Activated B cell treated with CpG ODN at 0.5 μM for 24 hours (primary cell): Measurements from ENCODE around the gene PELI2. TPM values are rescaled to one million over a fixed set of nuclear protein-coding genes. Genes with fewer than 3 reads are reported as not detected.

ENCODE experiments used
- ATAC-seq: fragments of 200-7000 bp; cut with Tn5 transposase; one replicate; pipeline ENCODE4 v1.10.0; 2021; ENCODE audit warnings: low read depth, mild to moderate bottlenecking, moderate library complexity
- CTCF ChIA-PET: fragments of 350-600 bp; sonication (Branson Sonifier 250); formaldehyde crosslinking; loops from one replicate; lab custom pipeline; 2021; ENCODE audit warnings: antibody characterized with exemption; lab: Charles Lee
- POLR2A ChIA-PET: fragments of 350-600 bp; sonication (Branson Sonifier 250); formaldehyde crosslinking; loops from one replicate; lab custom pipeline; 2021; ENCODE audit warnings: antibody characterized with exemption; lab: Charles Lee
- DNase-seq: peaks from one replicate; pipeline ENCODE4 v3.0.0; 2022
- H3K27ac Mint-ChIP-seq: one replicate; pipeline ENCODE4 v1.8.0; 2020; ENCODE audit warnings: mixed read lengths
- H3K27me3 Mint-ChIP-seq: one replicate; pipeline ENCODE4 v1.8.0; 2021; ENCODE audit warnings: mixed read lengths
- H3K36me3 Mint-ChIP-seq: one replicate; pipeline ENCODE4 v1.8.0; 2021; ENCODE audit warnings: low read depth, mixed read lengths
- H3K4me1 Mint-ChIP-seq: one replicate; pipeline ENCODE4 v1.8.0; 2021; ENCODE audit warnings: mixed read lengths
- H3K4me3 Mint-ChIP-seq: one replicate; pipeline ENCODE4 v1.8.0; 2020; ENCODE audit warnings: mild to moderate bottlenecking, mixed read lengths
- H3K9me3 Mint-ChIP-seq: one replicate; pipeline ENCODE4 v1.8.0; 2020; ENCODE audit warnings: mixed read lengths
- CTCF ChIP-seq: fragments of 200-600 bp; IDR thresholded peaks from one replicate; pipeline ENCODE4 v1.8.0; 2022; ENCODE audit warnings: antibody characterized with exemption, mild to moderate bottlenecking
- intact Hi-C: fragments of 100-400 bp; cut with micrococcal nuclease; formaldehyde crosslinking; loops from one replicate; pipeline ENCODE4 v1.15.1; 2024
- total RNA-seq: library from RNA; stranded (reverse); gene quantifications from 2 replicates; pipeline ENCODE4 v1.2.3, GENCODE V29; 2022

Gene PELI2
- total RNA-seq, 1 donor from 2014 or later: 6.1 TPM

GRCh38 chr14:56340932-56341331 lies 222.7 kb downstream of the PELI2 start:
- POLR2A ChIA-PET: no interaction called here
- Mint-ChIP-seq H3K4me1 (peaks cover 11% of the 10 kb centered on the region), H3K27ac (no peak overlapping the region)

GRCh38 chr14:56341766-56342493 lies 223.7 kb downstream of the PELI2 start:
- no peak for DNase-seq
- intact Hi-C loops: loop anchor here (2.0 to 5.0 kb wide), 2 partner anchors 903 to 1130 kb away; no protein-coding TSS in a partner anchor
- POLR2A ChIA-PET: no interaction called here
- H3K27me3 Mint-ChIP-seq: no peaks in the 10 kb centered on the region
- TF ChIP-seq CTCF: no peak
- H3K27ac Mint-ChIP-seq: no peak overlapping the region
- no peak overlapping the region for H3K4me3 Mint-ChIP-seq
- H3K4me1 Mint-ChIP-seq: peaks cover 11% of the 10 kb centered on the region
- ATAC-seq: no peak
- CTCF ChIA-PET: no interaction called here
- no peaks in the 10 kb centered on the region for H3K36me3 Mint-ChIP-seq
- H3K9me3 Mint-ChIP-seq: no peaks in the 10 kb centered on the region

More at GRCh38 chr14:56340932-56341331, 222.7 kb downstream of the PELI2 start:
- Mint-ChIP-seq H3K36me3 (no peaks in the 10 kb centered on the region), H3K27me3 (no peaks in the 10 kb centered on the region), H3K9me3 (no peaks in the 10 kb centered on the region), H3K4me3 (no peak overlapping the region)
- DNase-seq (no peak), ATAC-seq (no peak)
- intact Hi-C loops: loop anchor here (1.0 to 5.0 kb wide), 7 partner anchors 477 to 1129 kb away; no protein-coding TSS in a partner anchor
- CTCF ChIA-PET: interaction anchor here (0.5 to 1.9 kb wide), 8 partner anchors 134 to 899 kb away, joined by 3 to 16 read pairs (median 6); no protein-coding TSS in a partner anchor
- TF ChIP-seq CTCF: no peak

- TF ChIP-seq CTCF: no peak
- intact Hi-C loops: loop anchor here (5.0 kb wide), 1 partner anchor 1130 kb away; no protein-coding TSS in a partner anchor
- Mint-ChIP-seq H3K4me3 (no peak overlapping the region), H3K36me3 (no peaks in the 10 kb centered on the region), H3K27ac (no peak overlapping the region), H3K4me1 (peaks cover 11% of the 10 kb centered on the region), H3K9me3 (no peaks in the 10 kb centered on the region), H3K27me3 (no peaks in the 10 kb centered on the region)
- ChIA-PET CTCF (no interaction called here), POLR2A (no interaction called here)
- ATAC-seq: no peak
- DNase-seq: no peak
Measured at GRCh38 chr14:56342494-56342942, 224.3 kb downstream of the PELI2 start.

GRCh38 chr14:56349960-56350359 lies 231.7 kb downstream of the PELI2 start:
- no peaks in the 10 kb centered on the region for H3K4me1 Mint-ChIP-seq
- CTCF ChIA-PET: no interaction called here
- H3K27me3 Mint-ChIP-seq: no peaks in the 10 kb centered on the region
- DNase-seq: no peak
- intact Hi-C loops: no loop called here
- no peak overlapping the region for H3K27ac Mint-ChIP-seq
- TF ChIP-seq CTCF: no peak
- no peaks in the 10 kb centered on the region for H3K36me3 Mint-ChIP-seq
- H3K4me3 Mint-ChIP-seq: no peak overlapping the region
- peaks cover 7% of the 10 kb centered on the region for H3K9me3 Mint-ChIP-seq
- no peak for ATAC-seq
- POLR2A ChIA-PET: no interaction called here
